IPS DF 4.7 (cell line): ENCODE results near the gene ENOX1.

Experiments
- DNase-seq: peaks from one replicate; pipeline ENCODE4 v3.0.0-alpha.2; 2013; ENCODE audit warnings: low spot score; ENCODE audit errors: extremely low read depth

The ENOX1 gene

DNA sequence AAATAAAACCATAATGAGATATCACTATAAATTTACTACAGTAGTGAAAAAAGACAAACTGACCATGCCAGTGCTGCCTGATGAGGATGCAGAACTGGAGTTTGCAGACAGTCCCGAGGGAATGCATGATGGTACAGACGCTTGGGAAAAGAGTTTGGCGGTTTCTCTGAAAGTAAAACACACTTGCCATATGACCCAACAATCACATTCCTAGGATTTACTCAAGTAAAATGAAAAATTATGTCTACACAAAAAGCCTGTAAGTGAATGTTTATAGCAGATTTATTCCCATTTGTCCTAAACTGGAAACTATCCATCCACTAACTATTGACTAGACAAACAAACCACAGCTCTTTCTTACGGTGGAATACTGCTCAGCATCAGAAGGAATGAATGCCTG, 492.4 kb downstream of the ENOX1 start:
- DNase-seq = no peak

DNA sequence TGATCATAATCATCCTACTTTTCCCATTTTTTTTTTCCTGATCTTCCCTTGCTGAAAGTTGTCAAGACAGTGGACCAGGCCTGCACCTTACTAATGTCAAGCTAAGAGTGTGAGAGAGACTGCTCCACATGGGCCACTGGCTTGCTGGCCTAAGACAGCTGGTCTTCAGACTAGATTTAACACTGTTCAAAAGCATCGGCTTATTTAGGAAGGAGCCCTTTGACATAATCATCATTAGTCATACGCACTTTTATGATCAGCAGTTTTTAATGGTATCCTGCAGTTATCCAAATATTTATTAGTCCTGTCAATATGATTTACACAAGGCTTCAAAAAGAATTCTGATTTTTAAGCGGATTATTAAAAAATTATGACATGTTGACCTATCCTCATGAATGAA, 492.8 kb downstream of the ENOX1 start:
- DNase-seq = no peak

GRCh38 chr13:43293561-43293960, 493.2 kb downstream of the ENOX1 start:
- no peak for DNase-seq

- no peak for DNase-seq
Observed at GRCh38 chr13:43293008-43293407, 493.8 kb downstream of the ENOX1 start.

- DNase-seq = no peak
Observed at GRCh38 chr13:43291287-43292060, 495.3 kb downstream of the ENOX1 start.

DNA sequence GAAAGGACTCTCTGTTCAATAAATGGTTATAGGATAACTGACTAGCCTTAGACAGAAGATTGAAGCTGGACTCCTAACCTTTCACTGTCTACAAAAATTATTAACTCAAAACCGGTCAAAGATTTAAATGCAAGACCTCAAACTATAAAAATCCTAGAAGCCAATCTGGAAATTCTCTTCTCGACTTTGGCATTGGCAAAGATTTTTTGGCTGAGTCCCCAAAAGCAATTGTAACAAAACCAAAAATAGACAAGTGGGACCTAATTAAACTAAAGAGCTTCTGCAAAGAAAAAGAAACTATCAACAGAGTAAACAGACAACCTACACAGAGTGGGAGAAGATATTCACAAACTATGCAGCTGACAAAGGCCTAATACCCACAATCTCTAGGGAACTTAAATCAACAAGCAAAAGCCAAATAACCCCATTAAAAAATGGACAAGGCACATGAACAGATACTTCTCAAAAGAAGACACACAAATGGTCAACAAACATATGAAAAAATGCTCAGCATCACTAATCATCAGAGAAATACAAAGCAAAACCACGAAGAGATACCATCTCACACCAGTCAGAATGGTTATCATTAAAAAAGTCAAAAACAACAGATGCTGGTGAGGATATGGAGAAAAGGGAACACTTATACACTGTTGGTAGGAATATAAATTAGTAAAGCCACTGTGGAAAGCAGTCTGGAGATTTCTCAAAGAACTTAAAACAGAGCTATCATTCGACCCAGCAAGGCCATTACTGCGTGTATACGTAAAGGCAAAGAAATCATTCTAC, 497.1 kb downstream of the ENOX1 start:
- no peak for DNase-seq

GRCh38 chr13:43286751-43287150, 500.0 kb downstream of the ENOX1 start:
- no peak for DNase-seq

DNA sequence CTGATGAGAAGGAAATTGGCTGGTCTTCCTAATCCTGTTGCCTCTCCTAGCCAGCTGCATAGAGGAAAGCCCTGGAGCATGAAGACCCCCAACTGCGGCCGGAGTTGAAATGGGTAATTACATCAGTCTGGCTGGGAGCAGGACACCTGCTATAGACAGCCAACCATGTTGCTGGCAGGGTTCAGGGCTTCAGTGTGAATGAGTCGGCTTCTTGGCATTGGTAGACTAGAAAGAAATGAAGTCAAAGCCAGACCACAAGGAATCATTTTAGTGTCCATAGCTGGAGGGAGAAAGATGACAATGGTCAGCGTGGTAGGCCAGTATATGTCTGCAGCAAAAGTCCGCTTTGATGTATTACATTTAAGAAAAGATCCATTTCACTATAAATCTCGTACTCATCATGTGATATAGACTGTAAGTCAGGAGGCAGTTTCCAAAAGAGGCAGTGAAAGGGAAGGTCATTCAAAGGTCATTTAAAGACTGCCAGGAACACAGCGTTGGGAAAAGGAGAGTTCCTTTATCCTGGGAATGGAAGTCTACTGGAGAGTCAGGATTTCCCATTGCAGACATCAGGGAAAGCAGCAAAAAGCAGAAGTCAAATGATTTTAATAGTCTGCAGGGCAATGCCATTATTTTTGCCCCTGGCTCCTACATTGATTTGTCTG, 500.7 kb downstream of the ENOX1 start:
- DNase-seq = no peak

GRCh38 chr13:43284162-43284561, 502.6 kb downstream of the ENOX1 start:
- no peak for DNase-seq

GRCh38 chr13:43279696-43280095, 507.1 kb downstream of the ENOX1 start:
- no peak for DNase-seq

DNA sequence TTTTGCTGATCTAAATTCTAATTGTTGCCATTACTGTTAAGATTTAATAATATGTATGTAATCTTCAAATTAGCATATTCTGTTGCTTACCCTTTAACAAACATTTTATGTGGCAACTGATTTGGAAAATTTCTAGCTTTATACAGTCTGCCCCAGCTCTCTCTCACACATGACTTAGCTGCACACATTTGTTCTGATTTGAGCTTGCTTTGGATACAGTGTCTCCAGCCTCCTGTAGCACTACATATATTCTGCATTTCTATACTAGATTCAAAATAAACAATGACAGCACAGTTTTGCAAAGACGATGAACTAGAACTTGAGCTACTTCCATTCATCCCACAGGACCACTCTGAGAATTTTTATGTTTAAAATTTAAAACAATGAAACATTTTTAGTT, 508.6 kb downstream of the ENOX1 start:
- no peak for DNase-seq

DNA sequence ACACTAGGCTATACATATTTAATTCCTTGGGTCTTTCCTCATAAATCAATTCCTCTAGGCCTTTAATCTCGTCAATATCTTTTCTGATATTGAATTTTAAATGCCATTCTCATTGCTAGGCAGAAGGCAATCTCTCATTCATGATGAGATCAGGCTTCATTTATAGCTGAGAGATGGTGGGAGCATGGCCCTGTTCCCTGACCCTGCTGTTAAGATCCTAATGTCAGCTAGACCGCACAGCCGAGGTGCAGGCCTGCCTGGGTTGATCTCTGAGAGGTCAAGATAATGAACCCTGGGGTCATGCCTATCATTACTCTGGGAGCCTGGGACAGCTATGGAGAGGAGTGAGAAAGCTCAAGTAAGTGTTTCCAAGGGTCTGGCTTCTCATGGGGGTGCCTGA, 509.6 kb downstream of the ENOX1 start:
- no peak for DNase-seq

GRCh38 chr13:43274881-43275280, 511.9 kb downstream of the ENOX1 start:
- no peak for DNase-seq

DNA sequence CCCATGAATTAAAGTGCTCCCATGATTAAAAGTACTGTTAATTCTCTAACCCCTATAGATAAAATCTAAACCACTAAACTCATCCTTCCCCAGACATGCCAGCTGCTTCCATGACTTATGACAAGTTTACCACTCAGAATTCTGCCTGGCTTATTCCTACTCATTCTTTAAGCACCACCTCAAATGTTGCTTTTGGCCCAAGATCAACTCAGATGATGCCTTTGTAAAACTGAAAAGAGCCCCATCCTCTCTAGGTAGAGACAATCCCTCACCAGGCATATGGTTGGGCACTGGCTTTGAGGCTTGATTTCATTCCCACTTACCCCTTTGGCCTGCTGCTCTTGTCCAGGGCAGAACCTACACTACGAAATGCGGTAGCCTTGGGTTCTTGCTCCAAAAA, 513.4 kb downstream of the ENOX1 start:
- DNase-seq = no peak

DNA sequence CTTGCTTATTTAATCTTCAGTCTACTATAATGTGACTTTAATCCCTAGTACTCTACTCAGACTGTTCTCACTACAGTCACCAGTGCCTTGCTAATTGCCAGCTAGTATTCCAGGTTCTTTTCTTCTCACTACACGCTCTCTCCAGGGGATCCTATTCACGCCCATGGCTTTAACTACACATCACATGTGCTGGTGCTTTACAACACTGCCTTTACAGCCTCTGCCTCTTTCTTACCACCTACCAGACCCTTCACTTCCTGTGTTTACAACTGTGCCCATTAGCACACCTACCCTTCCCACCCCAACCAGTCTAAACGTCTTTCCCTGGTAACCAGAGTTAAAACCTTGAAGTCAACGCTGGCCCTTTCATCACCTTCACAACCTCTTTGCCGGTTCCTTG, 513.9 kb downstream of the ENOX1 start:
- DNase-seq = no peak

GRCh38 chr13:43271152-43271551, 515.6 kb downstream of the ENOX1 start:
- DNase-seq = no peak

DNA sequence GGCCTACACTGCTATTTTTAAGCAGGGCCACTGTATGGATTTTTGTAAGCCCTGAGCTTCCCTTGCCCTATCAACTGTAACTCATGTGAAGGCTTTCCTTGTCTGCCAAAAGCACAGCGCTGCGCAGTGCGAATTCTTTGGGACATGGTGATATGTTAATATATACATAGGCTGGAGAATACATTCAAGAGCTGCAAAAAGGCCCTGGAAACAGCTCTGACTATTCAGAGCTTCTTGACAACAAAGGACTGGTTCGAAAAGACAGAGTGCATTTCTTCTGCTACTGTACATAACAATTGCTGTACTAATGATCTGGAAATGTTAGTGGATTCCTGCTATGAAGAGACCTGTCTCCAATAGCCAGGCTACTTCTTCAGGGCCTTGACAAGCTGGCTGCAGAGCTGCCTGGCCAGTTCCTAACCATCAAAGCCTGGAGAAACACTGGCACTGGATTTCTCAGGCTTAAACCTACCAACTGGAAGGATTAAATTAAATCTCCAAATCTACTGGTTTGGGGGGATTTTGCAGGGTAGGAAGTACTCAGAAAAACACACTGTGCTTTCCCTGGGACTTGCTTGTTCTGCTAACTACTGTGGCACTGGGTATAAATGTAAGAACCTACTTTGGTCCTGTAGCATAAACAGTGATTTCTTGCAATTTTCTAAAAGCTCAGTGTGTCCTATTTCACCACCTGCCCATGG, 516.5 kb downstream of the ENOX1 start:
- no peak for DNase-seq

GRCh38 chr13:43269037-43269481, 517.7 kb downstream of the ENOX1 start:
- DNase-seq = no peak

- no peak for DNase-seq
Observed at GRCh38 chr13:43268632-43269031, 518.1 kb downstream of the ENOX1 start.

DNA sequence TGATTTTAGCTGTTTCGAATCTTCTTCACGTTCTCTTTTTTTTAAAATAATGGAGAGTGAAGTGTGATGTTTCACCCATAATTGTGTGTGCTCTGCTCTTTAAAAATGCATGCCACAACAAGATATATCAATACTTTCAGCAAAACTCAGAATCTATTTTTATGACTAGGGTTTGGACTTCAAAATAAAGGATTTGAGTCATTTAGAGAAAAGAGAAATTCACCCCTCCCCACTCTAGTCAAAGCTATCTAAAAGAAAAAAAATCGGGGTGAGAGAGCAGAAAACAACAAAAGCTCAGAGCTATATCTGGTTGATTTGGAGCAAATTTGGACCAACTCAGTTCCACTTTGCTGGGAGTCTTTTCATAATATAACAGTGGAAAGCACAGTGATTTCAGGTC, 518.9 kb downstream of the ENOX1 start:
- DNase-seq = no peak

DNA sequence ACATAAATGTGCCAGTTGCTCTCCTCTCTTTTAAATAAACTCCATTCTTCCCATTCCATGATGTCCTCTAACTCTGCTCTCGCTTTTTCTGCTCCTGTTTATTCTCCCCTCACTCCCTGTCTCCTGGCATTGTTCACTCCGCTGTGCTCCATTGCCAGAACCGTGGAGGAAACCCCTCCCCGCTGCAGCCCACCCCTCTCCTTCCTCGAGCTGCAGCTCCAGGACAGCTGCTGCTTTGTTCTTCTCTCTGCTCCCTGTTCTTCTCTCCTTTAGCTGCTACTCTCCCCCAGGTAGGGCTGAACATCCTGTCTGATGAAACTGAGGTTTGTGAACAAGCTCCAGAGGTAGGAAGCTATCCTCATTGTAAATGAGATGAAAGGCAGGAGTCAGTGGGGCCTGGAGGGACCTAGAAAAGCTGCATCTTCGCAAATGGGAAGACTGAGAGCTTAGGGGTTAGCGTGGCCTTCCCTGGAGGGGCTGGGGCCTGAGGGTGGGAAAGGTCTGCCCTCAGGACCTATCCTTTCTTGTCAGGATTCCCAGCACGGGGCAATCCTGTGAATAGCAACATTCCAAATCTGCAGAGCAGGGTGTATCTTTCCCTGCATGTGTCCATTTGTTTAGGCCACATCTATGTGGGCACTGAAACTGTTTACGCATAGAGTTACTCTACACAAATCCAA, 519.7 kb downstream of the ENOX1 start:
- no peak for DNase-seq
